Osteoblast (primary cell): ENCODE data around the gene ZNF394. TPM values are rescaled to one million over a fixed set of nuclear protein-coding genes. Genes with fewer than 3 reads are reported as not detected.

Source experiments
- DNase-seq: peaks from one replicate; pipeline ENCODE4 v3.0.0; 2011; ENCODE audit warnings: low spot score, mixed read lengths; ENCODE audit not compliant: insufficient read length; ENCODE audit errors: missing footprints
- H2AFZ ChIP-seq: 2 replicates; pipeline ENCODE4 v1.6.0; 2011; ENCODE audit warnings: mild to moderate bottlenecking, low read length
- H3K27ac ChIP-seq: 2 replicates; pipeline ENCODE4 v1.5.1; 2011; ENCODE audit warnings: mild to moderate bottlenecking, low read depth, low read length, moderate library complexity
- H3K27me3 ChIP-seq: 2 replicates; pipeline ENCODE4 v1.6.0; 2012; ENCODE audit warnings: mild to moderate bottlenecking, control low read depth, inconsistent platforms, low read length, moderate library complexity; ENCODE audit not compliant: insufficient read depth
- H3K36me3 ChIP-seq: 2 replicates; pipeline ENCODE4 v1.5.1; 2011; ENCODE audit warnings: mild to moderate bottlenecking, low read length, control low read depth, moderate library complexity; ENCODE audit not compliant: insufficient read depth
- H3K4me1 ChIP-seq: 2 replicates; pipeline ENCODE4 v1.5.1; 2011; ENCODE audit warnings: mild to moderate bottlenecking, low read length, control low read depth, moderate library complexity; ENCODE audit not compliant: insufficient read depth
- H3K4me2 ChIP-seq: 2 replicates; pipeline ENCODE4 v1.6.0; 2011; ENCODE audit warnings: mild to moderate bottlenecking, low read length; ENCODE audit not compliant: insufficient read depth
- H3K4me3 ChIP-seq: fragments of 200-600 bp; sonication (generic); 3 replicates; pipeline ENCODE4 v1.5.1; 2012; ENCODE audit warnings: mild to moderate bottlenecking, low read length, inconsistent platforms; ENCODE audit not compliant: insufficient read depth
- H3K79me2 ChIP-seq: 2 replicates; pipeline ENCODE4 v1.6.0; 2012; ENCODE audit warnings: mild to moderate bottlenecking, low read length, control low read depth, inconsistent platforms; ENCODE audit not compliant: insufficient read depth
- H3K9me3 ChIP-seq: 2 replicates; pipeline ENCODE4 v1.5.1; 2011; ENCODE audit warnings: low read depth, low read length, control low read depth
- H4K20me1 ChIP-seq: 2 replicates; pipeline ENCODE4 v1.6.0; 2012; ENCODE audit warnings: mild to moderate bottlenecking, low read length, control low read depth; ENCODE audit not compliant: insufficient read depth
- CTCF ChIP-seq: IDR thresholded peaks from 2 replicates; pipeline ENCODE4 v1.5.1; 2011; ENCODE audit warnings: mild to moderate bottlenecking, low read depth, low read length, moderate library complexity; ENCODE audit errors: extremely low read depth
- total RNA-seq: library from RNA; depleted of rRNA; stranded (reverse); fragments of >200 nt; gene quantifications from 2 replicates; pipeline ENCODE4 v1.2.3, GENCODE V29; 2012

The ZNF394 gene
- total RNA-seq, 1 donor, result 34.7 TPM

GRCh38 chr7:99541212-99541611 is 41.1 kb upstream of the ZNF394 start:
- DNase-seq, result no peak
- H3K79me2 ChIP-seq, result no peaks in the 10 kb centered on the region
- no peaks in the 10 kb centered on the region for H4K20me1 ChIP-seq
- no peak overlapping the region for H3K27ac ChIP-seq
- H3K36me3 ChIP-seq, result no peaks in the 10 kb centered on the region
- H2AFZ ChIP-seq, result no peak overlapping the region
- H3K4me1 ChIP-seq, result no peaks in the 10 kb centered on the region
- no peaks in the 10 kb centered on the region for H3K27me3 ChIP-seq
- H3K9me3 ChIP-seq, result peaks cover 13% of the 10 kb centered on the region
- no peak overlapping the region for H3K4me2 ChIP-seq
- no peak overlapping the region for H3K4me3 ChIP-seq
- TF ChIP-seq CTCF, result no peak

GRCh38 chr7:99540542-99540941 is 40.5 kb upstream of the ZNF394 start:
- Histone ChIP-seq H2AFZ (no peak overlapping the region), H3K4me1 (no peaks in the 10 kb centered on the region), H3K4me3 (no peak overlapping the region), H3K27ac (no peak overlapping the region), H3K36me3 (no peaks in the 10 kb centered on the region), H3K9me3 (peaks cover 16% of the 10 kb centered on the region), H3K79me2 (no peaks in the 10 kb centered on the region), H3K4me2 (no peak overlapping the region), H3K27me3 (no peaks in the 10 kb centered on the region), H4K20me1 (no peaks in the 10 kb centered on the region)
- no peak for TF ChIP-seq CTCF
- no peak for DNase-seq

GRCh38 chr7:99539213-99539811 is 39.2 kb upstream of the ZNF394 start:
- Histone ChIP-seq H3K27me3 (no peaks in the 10 kb centered on the region), H3K9me3 (peaks cover 20% of the 10 kb centered on the region), H3K4me3 (no peak overlapping the region), H3K36me3 (no peaks in the 10 kb centered on the region), H3K27ac (no peak overlapping the region), H2AFZ (no peak overlapping the region), H4K20me1 (no peaks in the 10 kb centered on the region), H3K79me2 (no peaks in the 10 kb centered on the region), H3K4me2 (no peak overlapping the region), H3K4me1 (no peaks in the 10 kb centered on the region)
- no peak for DNase-seq
- TF ChIP-seq CTCF, result no peak

GRCh38 chr7:99535667-99536066 is 35.6 kb upstream of the ZNF394 start:
- Histone ChIP-seq H3K9me3 (peaks cover 44% of the 10 kb centered on the region), H2AFZ (no peak overlapping the region), H3K36me3 (peaks cover 30% of the 10 kb centered on the region), H3K4me1 (no peaks in the 10 kb centered on the region), H3K79me2 (no peaks in the 10 kb centered on the region), H4K20me1 (no peaks in the 10 kb centered on the region), H3K27ac (no peak overlapping the region), H3K4me2 (no peak overlapping the region), H3K27me3 (no peaks in the 10 kb centered on the region), H3K4me3 (no peak overlapping the region)
- DNase-seq, result no peak
- TF ChIP-seq CTCF, result no peak
